IMR-90 (cell line): ENCODE data around the gene OR52M1. TPM values are rescaled to one million over a fixed set of nuclear protein-coding genes. Genes with fewer than 3 reads are reported as not detected.

ENCODE experiments used
- ATAC-seq: fragments of 200-7000 bp; cut with Tn5 transposase; 2 replicates; pipeline ENCODE4 v1.9.1; 2020; ENCODE audit warnings: low read depth, mild to moderate bottlenecking, moderate library complexity
- BruUV-seq: library from RNA; stranded (reverse); fragments of 400-500 nt; replicated peaks from 2 replicates; lab custom pipeline; 2021; lab: Mats Ljungman, UMichigan
- CTCF ChIA-PET: fragments of 300-600 bp; formaldehyde crosslinking; extraction: SDS; loops from one replicate; lab custom pipeline; 2021; ENCODE audit warnings: antibody characterized with exemption; lab: Yijun Ruan, JAX
- POLR2A ChIA-PET: fragments of 300-600 bp; sonication (Branson Sonifier 250); formaldehyde crosslinking; loops from one replicate; lab custom pipeline; 2022; ENCODE audit warnings: antibody characterized with exemption; ENCODE audit not compliant: unreplicated experiment; lab: Charles Lee
- DNase-seq: peaks from one replicate; pipeline ENCODE4 v3.0.0; 2013
- H2AFZ ChIP-seq: replicated peaks from 2 replicates; pipeline ENCODE3; 2013; ENCODE audit warnings: low read length, mild to moderate bottlenecking; ENCODE audit not compliant: poor library complexity
- H2AK5ac ChIP-seq: 2 replicates; pipeline ENCODE4 v1.6.1; 2013; ENCODE audit warnings: low read depth, low read length, inconsistent platforms
- H2AK9ac ChIP-seq: replicated peaks from 2 replicates; pipeline ENCODE3; 2013; ENCODE audit warnings: mild to moderate bottlenecking, low read depth, low read length, moderate library complexity; ENCODE audit not compliant: poor library complexity
- H2BK120ac ChIP-seq: 2 replicates; pipeline ENCODE4 v1.6.1; 2013; ENCODE audit warnings: low read depth, low read length, inconsistent platforms
- H2BK15ac ChIP-seq: 3 replicates; pipeline ENCODE4 v1.6.1; 2013; ENCODE audit warnings: low read depth, low read length, inconsistent platforms
- H2BK20ac ChIP-seq: 2 replicates; pipeline ENCODE4 v1.6.1; 2013; ENCODE audit warnings: low read depth, mild to moderate bottlenecking, inconsistent platforms, low read length, moderate library complexity
- H2BK5ac ChIP-seq: 2 replicates; pipeline ENCODE4 v1.6.1; 2013; ENCODE audit warnings: mild to moderate bottlenecking, low read depth, low read length, inconsistent platforms; ENCODE audit not compliant: poor library complexity, severe bottlenecking
- H3K14ac ChIP-seq: replicated peaks from 2 replicates; pipeline ENCODE4 v1.6.1; 2013; ENCODE audit warnings: low read depth, low read length, inconsistent platforms
- H3K18ac ChIP-seq: 2 replicates; pipeline ENCODE4 v1.6.1; 2013; ENCODE audit warnings: low read depth, low read length, control low read depth
- H3K23ac ChIP-seq: 2 replicates; pipeline ENCODE4 v1.6.1; 2013; ENCODE audit warnings: low read depth, low read length, inconsistent platforms
- H3K27ac ChIP-seq: 2 replicates; pipeline ENCODE4 v1.5.1; 2013; ENCODE audit warnings: mild to moderate bottlenecking, control low read depth, low read length; ENCODE audit not compliant: insufficient read depth
- H3K27me3 ChIP-seq: 2 replicates; pipeline ENCODE4 v1.6.1; 2013; ENCODE audit warnings: low read length; ENCODE audit not compliant: control insufficient read depth, insufficient read depth
- H3K36me3 ChIP-seq: 2 replicates; pipeline ENCODE4 v1.6.1; 2013; ENCODE audit warnings: low read length, mixed read lengths; ENCODE audit not compliant: control insufficient read depth, insufficient read depth
- H3K4ac ChIP-seq: 2 replicates; pipeline ENCODE4 v1.6.1; 2013; ENCODE audit warnings: low read depth, low read length, inconsistent platforms
- H3K4me1 ChIP-seq: 2 replicates; pipeline ENCODE4 v1.6.1; 2013; ENCODE audit warnings: low read length, mixed read lengths; ENCODE audit not compliant: control insufficient read depth, insufficient read depth
- H3K4me2 ChIP-seq: 2 replicates; pipeline ENCODE4 v1.6.1; 2013; ENCODE audit warnings: low read depth, mild to moderate bottlenecking, control low read depth, low read length, moderate library complexity
- H3K4me3 ChIP-seq: 2 replicates; pipeline ENCODE4 v1.5.1; 2013; ENCODE audit warnings: low read depth, mild to moderate bottlenecking, control low read depth, low read length, moderate library complexity; ENCODE audit not compliant: insufficient read depth
- H3K56ac ChIP-seq: 2 replicates; pipeline ENCODE4 v1.6.1; 2013; ENCODE audit warnings: low read length, inconsistent platforms; ENCODE audit not compliant: insufficient read depth; ENCODE audit errors: extremely low read depth
- H3K79me1 ChIP-seq, 2 experiments: 2 replicates each; pipeline ENCODE4 v1.6.1; 2013; ENCODE audit warnings: low read length in 2 of 2, inconsistent platforms in 1 of 2, low read depth in 1 of 2
- H3K9ac ChIP-seq: 2 replicates; pipeline ENCODE4 v1.6.1; 2013; ENCODE audit warnings: low read depth, low read length, control low read depth
- H3K9me1 ChIP-seq: 2 replicates; pipeline ENCODE4 v1.6.1; 2013; ENCODE audit warnings: low read length, inconsistent platforms; ENCODE audit not compliant: insufficient read depth
- H3K9me3 ChIP-seq: 2 replicates; pipeline ENCODE4 v1.6.1; 2013; ENCODE audit warnings: low read length; ENCODE audit not compliant: control insufficient read depth, insufficient read depth
- H4K20me1 ChIP-seq: 2 replicates; pipeline ENCODE4 v1.6.1; 2013; ENCODE audit warnings: low read length, inconsistent platforms; ENCODE audit not compliant: insufficient read depth
- H4K5ac ChIP-seq: 2 replicates; pipeline ENCODE4 v1.6.1; 2013; ENCODE audit warnings: mild to moderate bottlenecking, low read depth, low read length, control low read depth
- H4K8ac ChIP-seq, 2 experiments: 2 replicates each; pipeline ENCODE4 v1.6.1; 2013; ENCODE audit warnings: low read depth in 2 of 2, low read length in 2 of 2, control low read depth in 1 of 2, inconsistent platforms in 1 of 2
- H4K91ac ChIP-seq: 2 replicates; pipeline ENCODE4 v1.6.1; 2013; ENCODE audit warnings: low read depth, low read length, inconsistent platforms; ENCODE audit not compliant: insufficient read depth
- BHLHE40 ChIP-seq: fragments of 150-350 bp; IDR thresholded peaks from 2 replicates; pipeline ENCODE4 v1.6.1; 2016; ENCODE audit warnings: mild to moderate bottlenecking, low read depth, low read length
- CEBPB ChIP-seq: IDR thresholded peaks from 2 replicates; pipeline ENCODE4 v1.6.1; 2012; ENCODE audit warnings: low read depth, low read length, improper control_type of control experiment
- CHD1 ChIP-seq: IDR thresholded peaks from 2 replicates; pipeline ENCODE4 v1.6.1; 2012; ENCODE audit warnings: low read depth, low read length, improper control_type of control experiment
- CTCF ChIP-seq: conservative IDR thresholded peaks from 2 replicates; pipeline ENCODE4 v1.5.1; 2012; ENCODE audit warnings: mild to moderate bottlenecking, low read depth, low read length, improper control_type of control experiment
- ELK1 ChIP-seq: fragments of 150-350 bp; IDR thresholded peaks from 2 replicates; pipeline ENCODE4 v1.6.1; 2016; ENCODE audit warnings: low read depth, mild to moderate bottlenecking, low read length, moderate library complexity, borderline replicate concordance
- FOS ChIP-seq: fragments of 150-350 bp; IDR thresholded peaks from 2 replicates; pipeline ENCODE4 v1.6.1; 2016; ENCODE audit warnings: low read depth, low read length
- MAFK ChIP-seq: IDR thresholded peaks from 2 replicates; pipeline ENCODE4 v1.6.1; 2012; ENCODE audit warnings: low read depth, low read length, improper control_type of control experiment
- MAZ ChIP-seq: IDR thresholded peaks from 2 replicates; pipeline ENCODE4 v1.6.1; 2012; ENCODE audit warnings: low read depth, mild to moderate bottlenecking, low read length, improper control_type of control experiment, moderate library complexity, borderline replicate concordance
- MXI1 ChIP-seq: IDR thresholded peaks from 2 replicates; pipeline ENCODE4 v1.6.1; 2012; ENCODE audit warnings: low read depth, mild to moderate bottlenecking, low read length, moderate library complexity, borderline replicate concordance
- NFE2L2 ChIP-seq: fragments of 150-350 bp; IDR thresholded peaks from 2 replicates; pipeline ENCODE4 v1.6.1; 2016; ENCODE audit warnings: low read depth, mild to moderate bottlenecking, low read length
- POLR2A ChIP-seq: IDR thresholded peaks from 2 replicates; pipeline ENCODE4 v1.6.1; 2012; ENCODE audit warnings: mild to moderate bottlenecking, low read depth, low read length
- RAD21 ChIP-seq: IDR thresholded peaks from 2 replicates; pipeline ENCODE4 v1.6.1; 2012; ENCODE audit warnings: low read length, improper control_type of control experiment
- RCOR1 ChIP-seq: IDR thresholded peaks from 2 replicates; pipeline ENCODE4 v1.6.1; 2012; ENCODE audit warnings: mild to moderate bottlenecking, low read length, improper control_type of control experiment; ENCODE audit not compliant: insufficient replicate concordance
- RFX5 ChIP-seq: IDR thresholded peaks from 2 replicates; pipeline ENCODE4 v1.8.0; 2012; ENCODE audit warnings: low read depth, mild to moderate bottlenecking, low read length, moderate library complexity
- SMC3 ChIP-seq: fragments of 150-350 bp; IDR thresholded peaks from 2 replicates; pipeline ENCODE4 v1.6.1; 2016; ENCODE audit warnings: low read depth, mild to moderate bottlenecking, antibody characterized with exemption, low read length, moderate library complexity
- USF2 ChIP-seq: fragments of 150-350 bp; IDR thresholded peaks from 2 replicates; pipeline ENCODE4 v1.6.1; 2017; ENCODE audit warnings: mild to moderate bottlenecking, antibody characterized with exemption, low read length, low read depth
- WGBS, 2 experiments: methylation state at CpG; one replicate each; pipeline versions ENCODE4 v1.1.5 to v1.1.7; 2013; ENCODE audit warnings: missing lambda C conversion rate in 2 of 2; ENCODE audit not compliant: insufficient read length in 1 of 2; ENCODE audit errors: extremely low coverage in 2 of 2; 5-methylcytosine and 5-hydroxymethylcytosine counted together
- dilution Hi-C: fragments of 300-500 bp; cut with HindIII; formaldehyde crosslinking; loops from one replicate; pipeline ENCODE4 v1.14.3; 2018; ENCODE audit warnings: low sequenced_read_pairs; ENCODE audit not compliant: unreplicated experiment
- in situ Hi-C: fragments of 300-500 bp; cut with MboI; formaldehyde crosslinking; loops from 3 replicates; pipeline ENCODE4 v1.14.3; 2019; ENCODE audit warnings: low sequenced_read_pairs, inconsistent platforms, mixed read lengths
- intact Hi-C: fragments of 100-400 bp; cut with micrococcal nuclease; formaldehyde crosslinking; loops from 2 replicates; pipeline ENCODE4 v1.10.0; 2022
- polyA plus RNA-seq, 3 experiments: library from polyadenylated mRNA; depleted of rRNA; stranded (reverse); fragments of >200 nt; gene quantifications; 2 replicates each; pipeline ENCODE4 v1.2.3, GENCODE V29; 2012; ENCODE audit warnings: low replicate concordance in 1 of 3
- total RNA-seq: library from RNA; depleted of rRNA; stranded (reverse); fragments of >200 nt; gene quantifications from 2 replicates; pipeline ENCODE4 v1.2.3, GENCODE V29; 2012

OR52M1 gene
- total and polyA plus RNA-seq, 2 of the 4 experiments (the other 2 are of a cell fraction): not detected

- H3K23ac ChIP-seq: no peak within 1 kb of the TSS
- H4K20me1 ChIP-seq: no peaks in the 10 kb centered on the region
- intact Hi-C loops: no loop called here
- in situ Hi-C loops: no loop called here
- H4K91ac ChIP-seq: no peak within 1 kb of the TSS
- no peak for ATAC-seq
- H3K27me3 ChIP-seq: no peaks in the 10 kb centered on the region; the same call in 1 of the 2 replicates
- no peak within 1 kb of the TSS for H3K9ac ChIP-seq
- no peaks in the 10 kb centered on the region for H3K9me3 ChIP-seq
- no peak for DNase-seq
- WGBS, 2 experiments: no CpG with 5 or more reads among the region's 1 CpG
- no peak within 1 kb of the TSS for H3K56ac ChIP-seq
- no TSS peak for BruUV-seq
- no peak within 1 kb of the TSS for H2BK5ac ChIP-seq
- H3K36me3 ChIP-seq: 0 out of 2 replicates have a peak, but pooled peaks cover under 1% of the 10 kb centered on the region
- H2BK20ac ChIP-seq: no peak within 1 kb of the TSS
- H3K18ac ChIP-seq: no peak within 1 kb of the TSS
- H2AK5ac ChIP-seq: no peak within 1 kb of the TSS
- CTCF ChIA-PET: no interaction called here
- H4K8ac ChIP-seq: no peak within 1 kb of the TSS
- no peak within 1 kb of the TSS for H3K4me2 ChIP-seq
- no peaks in the 10 kb centered on the region for H3K79me1 ChIP-seq
- H2BK120ac ChIP-seq: no peak within 1 kb of the TSS
- H2AFZ ChIP-seq: no peak within 1 kb of the TSS
- no peak within 1 kb of the TSS for H4K5ac ChIP-seq
- no peak within 1 kb of the TSS for H2BK15ac ChIP-seq
- no peaks in the 10 kb centered on the region for H3K4me1 ChIP-seq
- no peak within 1 kb of the TSS for H3K4me3 ChIP-seq
- no peaks in the 10 kb centered on the region for H3K9me1 ChIP-seq
- H3K14ac ChIP-seq: no peak within 1 kb of the TSS
- no peak within 1 kb of the TSS for H3K27ac ChIP-seq
- no peak within 1 kb of the TSS for H3K4ac ChIP-seq
- dilution Hi-C loops: no loop called here
- no peak within 1 kb of the TSS for H2AK9ac ChIP-seq
- TF ChIP-seq USF2 (no peak), RAD21 (no peak), MAFK (no peak), CHD1 (no peak), CEBPB (no peak), MAZ (no peak), ELK1 (no peak), MXI1 (no peak), NFE2L2 (no peak), CTCF (no peak), BHLHE40 (no peak), RFX5 (no peak), RCOR1 (no peak), FOS (no peak), SMC3 (no peak), POLR2A (no peak)
- POLR2A ChIA-PET: no interaction called here
Observed at GRCh38 chr11:4593739-4594138, 48.7 kb downstream of the OR52M1 start, which contains the start of gene OR52I1. Gene OR52I1, plus strand, starts transcription at chr11:4594039. Its CDS starts 0 bp downstream, at chr11:4594039.
